Measurements from ENCODE around the gene PRKACA.

DNA sequence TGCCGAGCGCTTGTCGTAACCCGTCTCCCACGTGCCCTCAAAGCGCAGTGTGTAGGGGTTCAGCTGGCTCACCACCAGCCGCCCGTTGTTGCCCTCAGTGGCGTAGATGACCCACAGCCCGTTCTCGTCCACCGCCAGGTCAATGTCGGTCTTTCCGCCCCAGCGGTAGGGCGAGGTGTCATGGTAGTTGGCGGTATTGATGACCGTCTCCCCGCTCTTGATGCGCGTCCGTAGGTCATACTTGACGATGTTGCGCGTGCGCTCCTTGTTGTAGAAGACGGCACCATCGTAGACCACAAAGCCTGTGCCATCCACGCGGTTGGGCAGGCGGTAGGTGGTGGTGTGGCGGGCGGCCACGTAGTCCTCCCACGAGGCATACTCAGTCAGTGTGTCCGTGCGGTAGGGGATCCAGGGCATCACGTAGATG is 45.3 kb upstream of the PRKACA start:
- TF ChIP-seq CTCF (conservative IDR thresholded peaks at IDR 0.05 in 1 of 2, IDR thresholded peaks at IDR 0.05 in 1 of 2; ENCODE audit: low read depth in 1 of 2, low read length in 2 of 2) (no peak), EZH2 (IDR thresholded peaks at IDR 0.05; ENCODE audit: low read length, missing control alignments) (no peak)

All from fibroblast of lung (primary cell).